Activated CD8-positive, alpha-beta memory T cell treated with anti-CD3 and anti-CD28 coated beads, Interleukin-2, amount 50 U/mL, for 4 hours (primary cell): ENCODE data around the gene JCAD.

Experiments
- DNase-seq: peaks from one replicate; pipeline ENCODE4 v3.0.0-alpha.2; 2020

JCAD gene

GRCh38 chr10:29977171-29977570 is 82.2 kb downstream of the JCAD start:
- DNase-seq, result no peak

- no peak for DNase-seq
Measured at GRCh38 chr10:29976134-29976533, 83.3 kb downstream of the JCAD start.

- DNase-seq, result no peak
Measured at GRCh38 chr10:29974773-29975172, 84.6 kb downstream of the JCAD start.

- DNase-seq, result no peak
Measured at GRCh38 chr10:29973921-29974320, 85.5 kb downstream of the JCAD start.

GRCh38 chr10:29970576-29970975 is 88.8 kb downstream of the JCAD start:
- no peak for DNase-seq

GRCh38 chr10:29970012-29970396 is 89.4 kb downstream of the JCAD start:
- no peak for DNase-seq

- DNase-seq, result no peak
Measured at GRCh38 chr10:29969255-29970011, 90.0 kb downstream of the JCAD start.

GRCh38 chr10:29968585-29968984 is 90.8 kb downstream of the JCAD start:
- DNase-seq, result no peak

GRCh38 chr10:29966269-29966668 is 93.1 kb downstream of the JCAD start:
- no peak for DNase-seq
